HCT116 (cell line): ENCODE results near the gene SMPX. TPM values are rescaled to one million over a fixed set of nuclear protein-coding genes. Genes with fewer than 3 reads are reported as not detected.

Experiments
- ATAC-seq: fragments of 200-7000 bp; cut with Tn5 transposase; 2 replicates; pipeline ENCODE4 v1.9.1; 2020; ENCODE audit warnings: mild to moderate bottlenecking, moderate library complexity
- BruUV-seq: library from RNA; stranded (reverse); fragments of 400-500 nt; replicated peaks from 2 replicates; lab custom pipeline; 2021; lab: Mats Ljungman, UMichigan
- CTCF ChIA-PET: fragments of 300-600 bp; sonication (Branson Sonifier 250); formaldehyde crosslinking; loops from one replicate; lab custom pipeline; 2021; ENCODE audit warnings: antibody characterized with exemption; lab: Charles Lee
- POLR2A ChIA-PET: fragments of 300-600, 350-600 bp; sonication (Branson Sonifier 250); formaldehyde crosslinking; loops from one replicate; lab custom pipeline; 2021; ENCODE audit warnings: antibody characterized with exemption; lab: Charles Lee
- RAD21 ChIA-PET, 2 experiments: fragments of 300-600 bp; sonication (Branson Sonifier 250); formaldehyde crosslinking; loops; one replicate each; lab custom pipeline; 2023; ENCODE audit warnings: low total read pairs in 2 of 2; ENCODE audit not compliant: uncharacterized antibody in 2 of 2, unreplicated experiment in 2 of 2, low non-redundant PET in 1 of 2; lab: Charles Lee
- DNase-seq: peaks from one replicate; pipeline ENCODE4 v3.0.0-alpha.2; 2010; ENCODE audit warnings: low read depth, low spot score
- H2AFZ ChIP-seq: fragments of 200-600 bp; shearing (Covaris generic), sonication (generic); 2 replicates; pipeline ENCODE4 v1.6.1; 2017; ENCODE audit warnings: low read depth, mixed run types, mixed read lengths, antibody characterized with exemption, low read length; ENCODE audit not compliant: poor library complexity, severe bottlenecking
- H3K27ac ChIP-seq: 2 replicates; pipeline ENCODE4 v1.5.1; 2012; ENCODE audit warnings: low read depth, low read length
- H3K27me3 ChIP-seq: fragments of 200-600 bp; sonication (generic); 2 replicates; pipeline ENCODE4 v1.6.1; 2016; ENCODE audit warnings: mixed run types, low read length, mixed read lengths; ENCODE audit not compliant: insufficient read depth
- H3K36me3 ChIP-seq, 2 experiments: fragments of 200-500 bp in 1 of 2; fragments of 200-600 bp in 1 of 2; sonication (Bioruptor generic) in 1 of 2; sonication (generic) in 1 of 2; 2 replicates each; pipeline versions ENCODE4 v1.5.1 to v1.6.1; 2014 to 2016; ENCODE audit warnings: low read length in 2 of 2, inconsistent platforms in 1 of 2, mixed read lengths in 1 of 2, mixed run types in 1 of 2; ENCODE audit not compliant: insufficient read depth in 2 of 2, control insufficient read depth in 1 of 2
- H3K4me1 ChIP-seq, 2 experiments: fragments of 200-600 bp in 1 of 2; sonication (generic) in 1 of 2; 2 replicates each; pipeline versions ENCODE4 v1.5.1 to v1.6.1; 2012 to 2017; ENCODE audit warnings: low read length in 2 of 2, inconsistent platforms in 1 of 2, mild to moderate bottlenecking in 1 of 2, mixed read lengths in 1 of 2, mixed run types in 1 of 2, moderate library complexity in 1 of 2; ENCODE audit not compliant: insufficient read depth in 2 of 2, control insufficient read depth in 1 of 2
- H3K4me2 ChIP-seq: fragments of 200-600 bp; sonication (generic); 2 replicates; pipeline ENCODE4 v1.6.1; 2017; ENCODE audit warnings: mixed run types, low read length, mixed read lengths
- H3K4me3 ChIP-seq, 2 experiments: fragments of 200-600 bp in 1 of 2; sonication (generic) in 1 of 2; replicated peaks in 1 of 2; 2 replicates each; pipeline ENCODE4 v1.5.1; 2011 to 2016; ENCODE audit warnings: low read length in 2 of 2, control low read depth in 1 of 2, low read depth in 1 of 2, mild to moderate bottlenecking in 1 of 2, mixed read lengths in 1 of 2, mixed run types in 1 of 2
- H3K79me2 ChIP-seq: fragments of 200-600 bp; sonication (generic); 2 replicates; pipeline ENCODE4 v1.6.1; 2017; ENCODE audit warnings: mild to moderate bottlenecking, mixed run types, low read length, moderate library complexity, mixed read lengths; ENCODE audit not compliant: insufficient read depth
- H3K9ac ChIP-seq: fragments of 200-600 bp; sonication (generic); 2 replicates; pipeline ENCODE4 v1.6.1; 2016; ENCODE audit warnings: low read length, mixed read lengths
- H3K9me2 ChIP-seq: fragments of 200-600 bp; sonication (generic), shearing (Covaris generic); 2 replicates; pipeline ENCODE4 v1.6.1; 2017; ENCODE audit warnings: mixed run types, mild to moderate bottlenecking, moderate library complexity; ENCODE audit not compliant: insufficient read depth
- H3K9me3 ChIP-seq, 2 experiments: fragments of 200-500 bp in 1 of 2; fragments of 200-600 bp in 1 of 2; sonication (Bioruptor generic) in 1 of 2; sonication (generic) in 1 of 2; 2 replicates each; pipeline ENCODE4 v1.6.1; 2014 to 2017; ENCODE audit warnings: low read length in 2 of 2, mixed read lengths in 2 of 2, inconsistent platforms in 1 of 2, low read depth in 1 of 2, mild to moderate bottlenecking in 1 of 2, mixed run types in 1 of 2, moderate library complexity in 1 of 2; ENCODE audit not compliant: control insufficient read depth in 1 of 2, insufficient read depth in 1 of 2
- H4K20me1 ChIP-seq: fragments of 200-600 bp; sonication (generic), shearing (Covaris generic); 2 replicates; pipeline ENCODE4 v1.6.1; 2017; ENCODE audit warnings: mixed run types, mild to moderate bottlenecking, moderate library complexity; ENCODE audit not compliant: insufficient read depth
- ATF3 ChIP-seq: IDR thresholded peaks from 2 replicates; pipeline ENCODE4 v1.6.1; 2012
- CBX3 ChIP-seq: IDR thresholded peaks from 2 replicates; pipeline ENCODE4 v1.6.1; 2012; ENCODE audit warnings: low read depth
- CEBPB ChIP-seq: IDR thresholded peaks from 2 replicates; pipeline ENCODE4 v1.6.1; 2012; ENCODE audit warnings: low read depth
- CTCF ChIP-seq, 3 experiments: fragments of 200-600 bp in 1 of 3; sonication (generic) in 1 of 3; IDR thresholded peaks in 2 of 3; conservative IDR thresholded peaks in 1 of 3; 2 replicates each; pipeline ENCODE4 v1.5.1; 2012 to 2017; ENCODE audit warnings: low read depth in 2 of 3, low read length in 2 of 3, antibody characterized with exemption in 1 of 3, borderline replicate concordance in 1 of 3, control low read depth in 1 of 3, mild to moderate bottlenecking in 1 of 3, mixed read lengths in 1 of 3, mixed run types in 1 of 3, moderate library complexity in 1 of 3; ENCODE audit not compliant: insufficient read depth in 1 of 3
- ELF1 ChIP-seq: IDR thresholded peaks from 2 replicates; pipeline ENCODE4 v1.6.1; 2012; ENCODE audit warnings: low read depth, borderline replicate concordance
- EZH2 ChIP-seq: fragments of 200-600 bp; sonication (generic); IDR thresholded peaks from 2 replicates; pipeline ENCODE4 v1.6.1; 2017; ENCODE audit warnings: antibody characterized with exemption, mixed run types
- FOSL1 ChIP-seq: IDR thresholded peaks from 2 replicates; pipeline ENCODE4 v1.6.1; 2012; ENCODE audit warnings: low read depth
- JUND ChIP-seq: IDR thresholded peaks from 2 replicates; pipeline ENCODE4 v1.6.1; 2012
- MAX ChIP-seq: IDR thresholded peaks from 2 replicates; pipeline ENCODE4 v1.6.1; 2012
- POLR2A ChIP-seq: IDR thresholded peaks from 2 replicates; pipeline ENCODE4 v1.7.0; 2011; ENCODE audit warnings: borderline replicate concordance; ENCODE audit not compliant: insufficient read depth, insufficient read length; ENCODE audit errors: extremely low read depth
- POLR2AphosphoS5 ChIP-seq: IDR thresholded peaks from 2 replicates; pipeline ENCODE4 v1.6.1; 2011; ENCODE audit warnings: mild to moderate bottlenecking, low read depth, low read length, moderate library complexity
- SIN3A ChIP-seq: IDR thresholded peaks from 2 replicates; pipeline ENCODE4 v1.6.1; 2012; ENCODE audit warnings: low read depth
- SP1 ChIP-seq: IDR thresholded peaks from 2 replicates; pipeline ENCODE4 v1.6.1; 2012; ENCODE audit warnings: low read depth
- YY1 ChIP-seq: IDR thresholded peaks from 2 replicates; pipeline ENCODE4 v1.6.1; 2011; ENCODE audit warnings: low read length, low read depth, moderate library complexity, mild to moderate bottlenecking; ENCODE audit not compliant: insufficient replicate concordance; ENCODE audit errors: extremely low read depth
- ZBTB33 ChIP-seq: IDR thresholded peaks from 2 replicates; pipeline ENCODE4 v1.6.1; 2011; ENCODE audit warnings: mild to moderate bottlenecking, low read length, moderate library complexity; ENCODE audit not compliant: insufficient replicate concordance; ENCODE audit errors: extremely low read depth
- ZFX ChIP-seq: fragments of 450-650 bp; IDR thresholded peaks from 2 replicates; pipeline ENCODE4 v1.6.1; 2017
- ZNF274 ChIP-seq: fragments of 200-500 bp; sonication (Bioruptor generic); IDR thresholded peaks from 2 replicates; pipeline ENCODE4 v1.6.1; 2014; ENCODE audit warnings: mild to moderate bottlenecking, low read depth, low read length, inconsistent platforms
- intact Hi-C: fragments of 100-400 bp; cut with micrococcal nuclease; formaldehyde crosslinking; loops from 2 replicates; pipeline ENCODE4 v1.10.0; 2022
- total RNA-seq: library from RNA; stranded (reverse); gene quantifications from one replicate; pipeline ENCODE4 v1.2.1, GENCODE V29; 2021; ENCODE audit not compliant: unreplicated experiment
- TF ChIP-seq, protein P1 (sequence below): IDR thresholded peaks from 2 replicates; pipeline ENCODE4 v1.6.1; 2012; ENCODE audit warnings: low read depth

The SMPX gene
- total RNA-seq, 1 experiment from 2014 or later = 0.59 TPM

GRCh38 chrX:21711129-21711847 is 46.6 kb downstream of the SMPX start:
- BruUV-seq = no TSS peak
- Histone ChIP-seq H3K9me3 (no peaks in the 10 kb centered on the region), H3K27me3 (no peaks in the 10 kb centered on the region), H3K9me2 (no peaks in the 10 kb centered on the region), H3K27ac (no peak overlapping the region), H3K36me3 (no peaks in the 10 kb centered on the region), H3K4me3 (no peak overlapping the region), H2AFZ (no peak overlapping the region), H4K20me1 (no peaks in the 10 kb centered on the region), H3K9ac (no peak overlapping the region), H3K4me2 (no peak overlapping the region), H3K4me1 (no peaks in the 10 kb centered on the region), H3K79me2 (no peaks in the 10 kb centered on the region)
- POLR2A ChIA-PET = no interaction called here
- CTCF ChIA-PET = no interaction called here
- RAD21 ChIA-PET = no interaction called here
- intact Hi-C loops = no loop called here
- DNase-seq = no peak
- no peak for ATAC-seq
- TF ChIP-seq EZH2 = no peak
- TF ChIP-seq JUND = no peak
- no peak for TF ChIP-seq ZBTB33
- no peak for TF ChIP-seq ELF1
- TF ChIP-seq POLR2A = no peak
- TF ChIP-seq CEBPB = no peak
- TF ChIP-seq CTCF (IDR thresholded peaks at IDR 0.05 in 2 of 3, conservative IDR thresholded peaks at IDR 0.05 in 1 of 3; ENCODE audit: borderline replicate concordance in 1 of 3, insufficient read depth in 1 of 3, low read depth in 2 of 3, low read length in 2 of 3) = no peak
- no peak for TF ChIP-seq SIN3A
- TF ChIP-seq ZNF274 = no peak
- TF ChIP-seq, protein P1, sequence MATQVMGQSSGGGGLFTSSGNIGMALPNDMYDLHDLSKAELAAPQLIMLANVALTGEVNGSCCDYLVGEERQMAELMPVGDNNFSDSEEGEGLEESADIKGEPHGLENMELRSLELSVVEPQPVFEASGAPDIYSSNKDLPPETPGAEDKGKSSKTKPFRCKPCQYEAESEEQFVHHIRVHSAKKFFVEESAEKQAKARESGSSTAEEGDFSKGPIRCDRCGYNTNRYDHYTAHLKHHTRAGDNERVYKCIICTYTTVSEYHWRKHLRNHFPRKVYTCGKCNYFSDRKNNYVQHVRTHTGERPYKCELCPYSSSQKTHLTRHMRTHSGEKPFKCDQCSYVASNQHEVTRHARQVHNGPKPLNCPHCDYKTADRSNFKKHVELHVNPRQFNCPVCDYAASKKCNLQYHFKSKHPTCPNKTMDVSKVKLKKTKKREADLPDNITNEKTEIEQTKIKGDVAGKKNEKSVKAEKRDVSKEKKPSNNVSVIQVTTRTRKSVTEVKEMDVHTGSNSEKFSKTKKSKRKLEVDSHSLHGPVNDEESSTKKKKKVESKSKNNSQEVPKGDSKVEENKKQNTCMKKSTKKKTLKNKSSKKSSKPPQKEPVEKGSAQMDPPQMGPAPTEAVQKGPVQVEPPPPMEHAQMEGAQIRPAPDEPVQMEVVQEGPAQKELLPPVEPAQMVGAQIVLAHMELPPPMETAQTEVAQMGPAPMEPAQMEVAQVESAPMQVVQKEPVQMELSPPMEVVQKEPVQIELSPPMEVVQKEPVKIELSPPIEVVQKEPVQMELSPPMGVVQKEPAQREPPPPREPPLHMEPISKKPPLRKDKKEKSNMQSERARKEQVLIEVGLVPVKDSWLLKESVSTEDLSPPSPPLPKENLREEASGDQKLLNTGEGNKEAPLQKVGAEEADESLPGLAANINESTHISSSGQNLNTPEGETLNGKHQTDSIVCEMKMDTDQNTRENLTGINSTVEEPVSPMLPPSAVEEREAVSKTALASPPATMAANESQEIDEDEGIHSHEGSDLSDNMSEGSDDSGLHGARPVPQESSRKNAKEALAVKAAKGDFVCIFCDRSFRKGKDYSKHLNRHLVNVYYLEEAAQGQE = no peak
- TF ChIP-seq CBX3 = no peak
- no peak for TF ChIP-seq YY1
- TF ChIP-seq ZFX = no peak
- no peak for TF ChIP-seq POLR2AphosphoS5
- TF ChIP-seq FOSL1 = no peak
- TF ChIP-seq ATF3 = no peak
- TF ChIP-seq SP1 = no peak
- no peak for TF ChIP-seq MAX
